GM21447 (cell line): ENCODE results near the gene SURF4.
"Not testable (repeated sequence)": the region's sequence is repeated elsewhere in the genome, so short reads cannot be mapped to it uniquely, and the experiment has no call there.

Experiments used
- ATAC-seq: cut with Tn5 transposase; IDR thresholded peaks from one replicate; pipeline ENCODE4 v1.9.1; 2021; ENCODE audit not compliant: unreplicated experiment

The SURF4 gene

DNA sequence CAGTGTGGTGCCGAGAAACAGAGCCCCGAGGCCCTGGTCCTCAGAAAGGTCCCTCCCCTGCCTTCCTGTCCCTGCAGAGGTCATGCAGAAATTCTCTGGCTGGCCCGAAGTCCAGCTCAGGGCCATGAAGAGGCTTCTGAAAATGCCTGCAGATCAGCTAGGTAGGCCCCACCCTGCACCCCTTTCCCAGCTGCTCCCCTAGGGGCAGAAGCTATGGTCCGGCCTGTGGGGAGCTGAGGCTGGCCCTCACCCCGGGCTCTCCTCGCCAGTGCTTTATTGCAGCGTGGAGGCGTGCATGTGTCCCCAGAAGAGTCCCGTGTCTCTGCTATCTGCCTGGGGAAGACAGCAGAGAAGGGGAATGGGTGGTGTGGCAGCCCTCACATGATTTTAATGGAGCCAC is 22.0 kb upstream of the SURF4 start:
- no peak for ATAC-seq

DNA sequence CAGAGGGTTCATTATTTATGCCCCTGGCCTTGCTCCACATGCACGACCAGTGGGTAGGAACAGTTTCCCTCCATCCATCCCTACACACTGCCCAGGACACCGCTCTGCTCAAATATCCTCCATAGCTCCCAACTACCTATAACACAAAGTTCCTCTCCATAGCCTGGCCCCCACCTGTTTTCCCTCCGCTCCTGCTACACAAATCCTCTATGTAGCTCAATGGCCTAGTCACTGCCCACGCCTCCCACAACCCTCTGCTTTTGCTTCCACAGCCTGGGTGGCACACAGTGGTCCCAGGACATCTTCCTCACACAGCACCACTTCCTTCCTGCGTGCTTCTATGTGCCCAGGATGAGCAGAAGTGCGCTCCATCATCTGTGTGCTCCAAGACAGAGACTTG is 21.5 kb upstream of the SURF4 start:
- ATAC-seq = no peak

DNA sequence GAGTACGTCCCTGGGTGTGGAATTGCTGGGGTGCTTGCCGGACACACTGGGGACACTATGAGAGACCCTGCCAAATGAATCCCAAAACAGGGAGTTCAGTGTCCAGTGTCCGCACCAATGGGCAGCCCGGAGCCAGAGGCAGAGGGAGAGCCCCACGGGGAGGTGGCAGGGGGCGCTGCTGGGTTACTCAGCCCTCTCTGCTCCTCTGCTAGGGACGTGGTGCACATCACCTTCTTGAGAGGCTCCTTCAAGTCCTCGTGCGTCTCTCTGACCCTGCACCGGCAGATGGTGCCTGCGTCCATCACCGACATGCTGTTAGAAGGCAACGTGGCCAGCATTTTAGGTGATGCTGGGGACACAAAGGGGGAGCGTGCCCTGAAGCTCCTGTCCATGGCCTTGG is 21.1 kb upstream of the SURF4 start:
- ATAC-seq = no peak

DNA sequence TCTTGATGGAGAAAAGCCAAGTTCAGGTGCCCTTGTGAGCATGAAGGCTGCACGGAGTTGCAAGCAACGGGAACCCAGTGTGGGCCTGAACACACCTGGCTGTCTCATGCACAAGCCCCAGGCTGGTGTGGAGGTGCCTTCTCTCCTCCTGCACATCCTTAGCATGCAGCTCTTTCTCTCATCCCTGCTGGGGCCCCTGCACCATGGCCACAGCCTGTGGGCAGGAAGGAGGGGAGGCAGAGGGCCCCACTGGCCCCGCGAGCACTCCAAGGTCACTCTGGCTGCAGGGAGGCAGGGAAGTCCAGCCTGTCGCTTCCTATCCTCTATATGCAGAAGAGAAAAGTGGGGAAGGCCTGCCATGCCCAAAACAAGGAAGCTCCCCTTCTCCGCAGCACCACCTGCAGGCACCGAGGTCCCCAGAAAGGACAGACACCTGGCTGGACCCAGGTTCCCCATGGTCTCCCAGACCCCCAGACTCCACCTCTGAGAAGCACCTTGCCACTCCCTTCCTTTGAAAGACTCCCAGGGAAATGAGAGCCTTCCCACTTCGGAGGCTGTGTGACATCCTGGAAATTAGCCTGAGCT is 18.9 kb upstream of the SURF4 start:
- no peak for ATAC-seq

DNA sequence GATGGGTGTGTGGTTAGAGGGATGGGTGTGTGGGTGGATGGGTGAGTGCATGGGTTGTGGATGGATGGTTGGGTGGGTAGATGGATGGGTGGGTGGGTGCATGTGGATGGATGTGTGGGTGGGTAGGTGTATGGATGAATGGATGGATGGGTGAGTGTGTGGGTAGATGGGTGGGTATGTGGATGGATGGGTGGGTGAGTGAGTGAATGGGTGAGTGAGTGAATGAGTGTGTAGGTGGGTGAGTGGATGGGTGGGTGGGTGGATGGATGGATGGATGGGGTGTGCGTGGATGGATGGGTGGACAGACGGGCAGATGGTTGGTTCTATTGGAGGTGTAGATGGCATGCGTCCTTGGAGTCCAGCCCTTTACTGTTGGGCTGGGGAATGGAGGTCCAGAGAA is 17.5 kb upstream of the SURF4 start:
- ATAC-seq = no peak

GRCh38 chr9:133392308-133392707 is 16.4 kb upstream of the SURF4 start:
- ATAC-seq = not testable (repeated sequence)

DNA sequence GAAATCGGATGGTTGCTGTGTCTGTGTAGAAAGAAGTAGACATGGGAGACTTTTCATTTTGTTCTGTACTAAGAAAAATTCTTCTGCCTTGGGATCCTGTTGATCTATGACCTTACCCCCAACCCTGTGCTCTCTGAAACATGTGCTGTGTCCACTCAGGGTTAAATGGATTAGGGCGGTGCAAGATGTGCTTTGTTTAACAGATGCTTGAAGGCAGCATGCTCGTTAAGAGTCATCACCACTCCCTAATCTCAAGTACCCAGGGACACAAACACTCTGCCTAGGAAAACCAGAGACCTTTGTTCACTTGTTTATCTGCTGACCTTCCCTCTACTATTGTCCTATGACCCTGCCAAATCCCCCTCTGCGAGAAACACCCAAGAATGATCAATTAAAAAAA is 15.6 kb upstream of the SURF4 start:
- not testable (repeated sequence) for ATAC-seq

DNA sequence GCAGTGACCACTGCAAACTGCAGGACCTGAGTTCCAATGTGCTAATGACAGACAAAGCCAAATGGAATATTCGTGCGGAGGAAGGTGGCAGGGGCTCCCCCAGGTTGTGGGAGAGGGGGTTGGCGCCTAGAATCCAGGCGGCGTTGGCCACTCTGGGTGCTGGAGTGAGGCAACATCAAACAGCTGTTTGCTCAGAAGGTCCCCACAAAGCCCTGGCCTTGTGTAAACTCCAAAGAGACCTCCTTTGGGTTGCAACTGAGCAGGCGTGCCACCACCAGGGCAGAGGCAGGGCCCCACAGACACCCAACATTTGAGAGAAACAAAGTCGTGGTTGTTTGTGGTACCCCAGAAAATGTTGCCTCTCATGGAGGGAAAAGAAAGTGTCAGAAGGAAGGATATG is 14.9 kb upstream of the SURF4 start:
- no peak for ATAC-seq

DNA sequence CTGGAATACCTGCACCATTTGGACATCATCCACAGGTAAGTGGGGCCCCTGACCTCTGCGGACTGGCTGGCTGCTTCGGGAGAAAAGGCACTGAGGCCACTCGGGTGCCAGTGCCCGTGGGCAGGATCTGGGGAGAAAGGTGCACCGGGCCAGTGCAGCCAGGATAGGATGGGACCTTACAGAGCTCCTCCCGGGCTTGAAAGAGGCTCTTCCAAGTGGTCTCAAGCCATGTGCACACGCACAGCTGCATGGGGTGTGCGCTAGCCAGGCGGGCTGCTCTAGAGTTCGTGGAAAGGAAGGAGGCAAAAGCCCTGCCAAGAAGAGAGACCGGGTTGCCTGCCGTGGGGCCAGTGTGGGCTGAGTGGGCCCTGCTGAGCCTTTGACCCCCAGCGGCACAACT is 13.7 kb upstream of the SURF4 start:
- no peak for ATAC-seq

- no peak for ATAC-seq
Measured at GRCh38 chr9:133389025-133389557, 13.2 kb upstream of the SURF4 start.

GRCh38 chr9:133387680-133388079 is 11.8 kb upstream of the SURF4 start:
- ATAC-seq = no peak

DNA sequence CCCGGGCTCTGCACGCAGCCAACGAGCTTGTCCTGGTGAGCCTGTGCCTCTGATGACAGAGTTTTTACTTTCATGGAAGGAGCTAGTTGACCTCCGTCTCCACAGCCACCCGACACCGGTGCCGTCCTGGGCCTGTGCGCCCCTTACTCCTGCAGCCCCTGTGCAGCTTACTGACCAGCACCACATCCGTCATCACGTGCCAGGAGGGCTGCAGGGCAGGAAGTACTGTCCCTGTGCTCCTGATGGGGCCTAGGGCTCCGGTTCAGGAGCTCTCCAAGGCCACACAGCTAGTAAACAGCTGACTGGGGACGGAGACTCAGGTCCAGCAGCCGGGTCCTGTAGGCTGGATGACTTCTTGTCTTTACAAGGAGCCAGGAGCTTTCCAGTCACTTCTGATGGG is 10.5 kb upstream of the SURF4 start:
- no peak for ATAC-seq

- ATAC-seq = no peak
Measured at GRCh38 chr9:133385452-133385851, 9.6 kb upstream of the SURF4 start.

- no peak for ATAC-seq
Measured at GRCh38 chr9:133384736-133385321, 9.0 kb upstream of the SURF4 start.

GRCh38 chr9:133383438-133383837 is 7.6 kb upstream of the SURF4 start:
- ATAC-seq = no peak

- ATAC-seq = no peak
Measured at GRCh38 chr9:133382507-133383141, 6.8 kb upstream of the SURF4 start.

GRCh38 chr9:133380734-133381133 is 4.9 kb upstream of the SURF4 start:
- ATAC-seq = no peak

DNA sequence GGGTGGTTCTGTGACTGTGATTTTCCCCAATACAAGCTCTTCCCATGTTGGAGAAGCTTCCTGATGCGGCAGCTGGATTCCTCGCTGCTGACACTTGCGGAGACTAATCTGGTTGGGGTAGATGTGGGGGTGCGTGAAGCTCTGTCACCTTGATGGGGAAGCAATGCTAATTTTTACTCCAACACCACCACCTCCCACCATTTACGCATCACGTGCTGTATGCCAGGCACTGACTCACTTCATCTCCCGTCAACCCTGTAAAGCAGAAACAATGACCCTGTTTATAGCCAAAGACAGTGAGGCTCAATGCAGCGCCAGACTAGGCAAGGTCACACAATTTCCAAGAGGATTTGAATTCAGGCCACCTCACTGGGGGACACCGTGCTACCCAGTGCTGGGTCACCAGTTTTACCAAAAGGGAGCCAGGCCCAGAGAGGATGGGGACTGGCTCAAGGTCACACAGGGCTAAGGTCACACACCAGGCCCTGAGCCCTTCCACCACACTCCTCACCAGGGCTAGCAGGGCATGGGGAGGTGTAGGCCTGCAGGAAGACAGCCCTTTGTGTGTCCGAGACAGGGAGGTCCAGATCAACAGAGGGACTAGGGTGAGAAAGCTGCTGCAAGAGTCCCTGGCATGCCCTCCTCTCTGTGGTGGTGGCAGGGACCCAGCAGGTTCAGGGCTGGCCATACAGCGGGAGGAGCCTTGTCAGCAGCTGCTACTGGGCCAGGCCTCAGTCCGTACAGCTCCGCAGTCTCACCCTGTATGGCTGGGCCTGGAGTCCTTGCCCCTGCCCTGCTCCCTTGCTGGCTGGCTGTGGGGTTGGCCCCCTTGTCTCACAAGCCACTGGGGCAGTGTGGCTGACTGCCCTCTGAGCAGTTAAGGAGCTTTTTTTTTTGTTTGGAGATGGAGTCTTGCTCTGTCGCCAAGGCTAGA is 3.6 kb upstream of the SURF4 start:
- no peak for ATAC-seq

GRCh38 chr9:133378408-133378962 is 2.6 kb upstream of the SURF4 start:
- ATAC-seq = no peak

- no peak for ATAC-seq
Measured at GRCh38 chr9:133377721-133378216, 1.9 kb upstream of the SURF4 start.

DNA sequence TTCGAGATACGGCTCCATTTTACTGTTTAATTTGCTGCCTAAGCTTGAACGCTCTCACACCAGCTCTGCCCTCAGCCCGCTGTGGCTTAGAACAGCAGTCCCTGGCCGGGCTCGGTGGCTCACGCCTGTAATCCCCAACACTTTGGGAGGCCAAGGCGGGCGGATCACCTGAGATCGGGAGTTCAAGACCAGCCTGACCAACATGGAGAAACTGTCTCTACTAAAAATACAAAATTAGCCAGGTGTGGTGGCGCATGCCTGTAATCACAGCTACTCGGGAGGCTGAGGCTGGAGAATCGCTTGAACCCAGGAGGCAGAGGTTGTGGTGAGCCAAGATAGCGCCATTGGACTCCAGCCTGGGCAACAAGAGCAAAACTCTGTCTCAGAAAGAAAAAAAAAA is 1.4 kb upstream of the SURF4 start:
- not testable (repeated sequence) for ATAC-seq
